Endothelial cell of umbilical vein (primary cell): ENCODE results near the gene RASD1. TPM values are rescaled to one million over a fixed set of nuclear protein-coding genes. Genes with fewer than 3 reads are reported as not detected.

Experiments used
- BruUV-seq: library from RNA; stranded (reverse); fragments of 400-500 nt; replicated peaks from 2 replicates; lab custom pipeline; 2021; lab: Mats Ljungman, UMichigan
- CTCF ChIA-PET: fragments of 300-600, 350-600 bp; sonication (Branson Sonifier 250); formaldehyde crosslinking; loops from one replicate; lab custom pipeline; 2021; ENCODE audit warnings: antibody characterized with exemption, inconsistent platforms; lab: Charles Lee
- POLR2A ChIA-PET: fragments of 300-600, 350-600 bp; sonication (Branson Sonifier 250); formaldehyde crosslinking; loops from one replicate; lab custom pipeline; 2021; ENCODE audit warnings: antibody characterized with exemption, inconsistent platforms; lab: Charles Lee
- DNase-seq: peaks from one replicate; pipeline ENCODE4 v3.0.0-alpha.2; 2011; ENCODE audit warnings: low read depth, low spot score
- FAIRE-seq: peaks from 2 replicates; lab custom pipeline; 2011; peaks lifted over from hg19 to GRCh38; lab: Jason Lieb, UNC
- H2AFZ ChIP-seq: 2 replicates; pipeline ENCODE4 v1.6.0; 2012; ENCODE audit warnings: low read depth, low read length, control low read depth, inconsistent platforms
- H3K27ac ChIP-seq: 2 replicates; pipeline ENCODE4 v1.5.1; 2011; ENCODE audit warnings: low read depth, mild to moderate bottlenecking, control low read depth, low read length, moderate library complexity; ENCODE audit not compliant: insufficient read depth
- H3K27me3 ChIP-seq, 2 experiments: 2 replicates each; pipeline versions ENCODE4 v1.6.0 to v1.6.1; 2011; ENCODE audit warnings: low read length in 2 of 2, mixed read lengths in 1 of 2; ENCODE audit not compliant: control insufficient read depth in 2 of 2, insufficient read depth in 2 of 2
- H3K36me3 ChIP-seq, 2 experiments: 2 replicates in 1 of 2; 3 replicates in 1 of 2; pipeline ENCODE4 v1.5.1; 2011; ENCODE audit warnings: low read length in 2 of 2, mild to moderate bottlenecking in 1 of 2, moderate library complexity in 1 of 2; ENCODE audit not compliant: control insufficient read depth in 2 of 2, insufficient read depth in 2 of 2; ENCODE audit errors: extremely low read depth in 1 of 2
- H3K4me1 ChIP-seq: 3 replicates; pipeline ENCODE4 v1.5.1; 2011; ENCODE audit warnings: mild to moderate bottlenecking, low read length; ENCODE audit not compliant: control insufficient read depth, insufficient read depth; ENCODE audit errors: extremely low read depth
- H3K4me2 ChIP-seq: 2 replicates; pipeline ENCODE4 v1.6.1; 2011; ENCODE audit warnings: low read length, control low read depth, mixed read lengths; ENCODE audit not compliant: insufficient read depth
- H3K4me3 ChIP-seq, 3 experiments: fragments of 200-600 bp in 1 of 3; sonication (generic), shearing (Covaris generic) in 1 of 3; replicated peaks in 1 of 3; 2 replicates each; pipeline ENCODE4 v1.5.1; 2011 to 2016; ENCODE audit warnings: control low read depth in 3 of 3, low read length in 3 of 3, mild to moderate bottlenecking in 2 of 3, inconsistent platforms in 1 of 3, low read depth in 1 of 3, moderate library complexity in 1 of 3; ENCODE audit not compliant: insufficient read depth in 1 of 3
- H3K79me2 ChIP-seq: 2 replicates; pipeline ENCODE4 v1.6.0; 2012; ENCODE audit warnings: low read length, inconsistent platforms; ENCODE audit not compliant: control insufficient read depth, insufficient read depth
- H3K9ac ChIP-seq: replicated peaks from 2 replicates; pipeline ENCODE3; 2011; ENCODE audit warnings: low read length, control low read depth; ENCODE audit not compliant: insufficient read depth; ENCODE audit errors: extremely low read depth
- H3K9me1 ChIP-seq: replicated peaks from 3 replicates; pipeline ENCODE4 v1.6.0; 2011; ENCODE audit warnings: mild to moderate bottlenecking, low read length; ENCODE audit not compliant: control insufficient read depth, insufficient read depth; ENCODE audit errors: extremely low read depth
- H3K9me3 ChIP-seq: replicated peaks from 2 replicates; pipeline ENCODE4 v1.5.1; 2012; ENCODE audit warnings: low read length, inconsistent platforms; ENCODE audit not compliant: control insufficient read depth, insufficient read depth
- H4K20me1 ChIP-seq: replicated peaks from 2 replicates; pipeline ENCODE3; 2011; ENCODE audit warnings: mild to moderate bottlenecking, low read length; ENCODE audit not compliant: control insufficient read depth, insufficient read depth; ENCODE audit errors: extremely low read depth
- FOS ChIP-seq: IDR thresholded peaks from 2 replicates; pipeline ENCODE4 v1.6.1; 2011; ENCODE audit warnings: mild to moderate bottlenecking, low read length, moderate library complexity, borderline replicate concordance; ENCODE audit not compliant: insufficient read depth
- GATA2 ChIP-seq: IDR thresholded peaks from 2 replicates; pipeline ENCODE4 v1.7.0; 2011; ENCODE audit warnings: low read depth, mild to moderate bottlenecking, moderate library complexity, mixed read lengths, low read length; ENCODE audit not compliant: insufficient read length, insufficient read depth
- JUN ChIP-seq: IDR thresholded peaks from 2 replicates; pipeline ENCODE4 v1.6.1; 2011; ENCODE audit warnings: borderline replicate concordance, low read depth; ENCODE audit not compliant: insufficient read length, insufficient read depth
- MAX ChIP-seq: IDR thresholded peaks from 2 replicates; pipeline ENCODE4 v1.6.1; 2011; ENCODE audit not compliant: insufficient read depth, insufficient read length
- MYC ChIP-seq: IDR thresholded peaks from one replicate; pipeline ENCODE4 v1.6.1; 2011; ENCODE audit warnings: mild to moderate bottlenecking, low read depth, low read length
- POLR2A ChIP-seq: IDR thresholded peaks from 2 replicates; pipeline ENCODE4 v1.6.1; 2012; ENCODE audit warnings: low read depth, mild to moderate bottlenecking, control low read depth, low read length
- POLR2AphosphoS5 ChIP-seq: IDR thresholded peaks from 2 replicates; pipeline ENCODE4 v1.6.1; 2012; ENCODE audit warnings: low read depth, mild to moderate bottlenecking, control low read depth, low read length, moderate library complexity; ENCODE audit not compliant: insufficient read depth
- dilution Hi-C: fragments of 300-500 bp; cut with MboI; formaldehyde crosslinking; loops from one replicate; pipeline ENCODE4 v1.15.0; 2019; ENCODE audit warnings: low sequenced_read_pairs; ENCODE audit not compliant: extremely low pct_ligation_motif_present
- intact Hi-C: fragments of 100-400 bp; cut with micrococcal nuclease; formaldehyde crosslinking; loops from one replicate; pipeline ENCODE4 v1.10.0; 2022
- polyA plus RNA-seq, 4 experiments: library from polyadenylated mRNA; depleted of rRNA in 3 of 4; stranded (reverse) in 3 of 4; unstranded in 1 of 4; fragments of >200 nt; gene quantifications; 2 replicates each; pipeline versions ENCODE4 v1.2.1 to v1.2.3, GENCODE V29; 2011 to 2012; ENCODE audit warnings: missing spikeins in 1 of 4
- total RNA-seq: library from RNA; stranded (reverse); gene quantifications from 2 replicates; pipeline ENCODE4 v1.2.3, GENCODE V29; 2021
- TF ChIP-seq, protein P1 (sequence below), 2 donors: IDR thresholded peaks; 1 replicate in 1 of 2; 2 replicates in 1 of 2; pipeline ENCODE4 v1.5.1; 2011; ENCODE audit warnings: low read length in 2 of 2, mild to moderate bottlenecking in 2 of 2, moderate library complexity in 2 of 2, control low read depth in 1 of 2, inconsistent platforms in 1 of 2, low read depth in 1 of 2; ENCODE audit not compliant: insufficient read depth in 1 of 2; ENCODE audit errors: extremely low read depth in 1 of 2

The RASD1 gene
- total and polyA plus RNA-seq, 2 donors (not counting 3 experiments of a cell fraction or from before 2014, with no cell fraction given): 4.2 to 15.7 TPM

- no peaks in the 10 kb centered on the region for H3K27me3 ChIP-seq
- H3K9me3 ChIP-seq: no peaks in the 10 kb centered on the region
- H3K4me1 ChIP-seq: no peaks in the 10 kb centered on the region
- H3K9me1 ChIP-seq: no peaks in the 10 kb centered on the region
- H3K79me2 ChIP-seq: no peaks in the 10 kb centered on the region
- H3K27ac ChIP-seq: no peak overlapping the region
- no peak overlapping the region for H3K9ac ChIP-seq
- intact Hi-C loops: loop anchor here (5.0 kb wide), 1 partner anchor 62 kb away; no protein-coding TSS in a partner anchor
- H2AFZ ChIP-seq: no peak overlapping the region
- FAIRE-seq (no peak), DNase-seq (no peak)
- TF ChIP-seq FOS (no peak), POLR2A (no peak), JUN (no peak), POLR2AphosphoS5 (no peak), MAX (no peak), MYC (no peak), GATA2 (no peak)
- TF ChIP-seq, protein P1, sequence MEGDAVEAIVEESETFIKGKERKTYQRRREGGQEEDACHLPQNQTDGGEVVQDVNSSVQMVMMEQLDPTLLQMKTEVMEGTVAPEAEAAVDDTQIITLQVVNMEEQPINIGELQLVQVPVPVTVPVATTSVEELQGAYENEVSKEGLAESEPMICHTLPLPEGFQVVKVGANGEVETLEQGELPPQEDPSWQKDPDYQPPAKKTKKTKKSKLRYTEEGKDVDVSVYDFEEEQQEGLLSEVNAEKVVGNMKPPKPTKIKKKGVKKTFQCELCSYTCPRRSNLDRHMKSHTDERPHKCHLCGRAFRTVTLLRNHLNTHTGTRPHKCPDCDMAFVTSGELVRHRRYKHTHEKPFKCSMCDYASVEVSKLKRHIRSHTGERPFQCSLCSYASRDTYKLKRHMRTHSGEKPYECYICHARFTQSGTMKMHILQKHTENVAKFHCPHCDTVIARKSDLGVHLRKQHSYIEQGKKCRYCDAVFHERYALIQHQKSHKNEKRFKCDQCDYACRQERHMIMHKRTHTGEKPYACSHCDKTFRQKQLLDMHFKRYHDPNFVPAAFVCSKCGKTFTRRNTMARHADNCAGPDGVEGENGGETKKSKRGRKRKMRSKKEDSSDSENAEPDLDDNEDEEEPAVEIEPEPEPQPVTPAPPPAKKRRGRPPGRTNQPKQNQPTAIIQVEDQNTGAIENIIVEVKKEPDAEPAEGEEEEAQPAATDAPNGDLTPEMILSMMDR (IDR thresholded peaks at IDR 0.05; ENCODE audit: extremely low read depth in 1 of 2, insufficient read depth in 1 of 2, low read depth in 1 of 2, low read length in 2 of 2): no peak
- H3K4me2 ChIP-seq: no peak overlapping the region
- H3K36me3 ChIP-seq: no peaks in the 10 kb centered on the region
- BruUV-seq: no TSS peak
- H3K4me3 ChIP-seq: no peak overlapping the region
- no peaks in the 10 kb centered on the region for H4K20me1 ChIP-seq
- dilution Hi-C loops: no loop called here
- ChIA-PET CTCF (interaction anchor here (0.9 to 1.9 kb wide), 3 partner anchors 10 to 39 kb away, joined by 3 to 4 read pairs (median 3); no protein-coding TSS in a partner anchor), POLR2A (no interaction called here)
Measured at GRCh38 chr17:17528696-17529652, 32.8 kb upstream of the RASD1 start.
